Activated naive CD8-positive, alpha-beta T cell treated with anti-CD3 and anti-CD28 coated beads, Interleukin-2, amount 50 U/mL, for 24 hours (primary cell): ENCODE measurements around the gene TLX2.
"Not testable (repeated sequence)": the region's sequence is repeated elsewhere in the genome, so short reads cannot be mapped to it uniquely, and the experiment has no call there.

Source experiments
- ATAC-seq: fragments of 150-1000 bp; cut with Tn5 transposase; one replicate; pipeline ENCODE4 v1.10.0; 2021
- DNase-seq: peaks from one replicate; pipeline ENCODE4 v3.0.0; 2021
- H3K27ac Mint-ChIP-seq: one replicate; pipeline ENCODE4 v1.8.0; 2021; ENCODE audit warnings: mild to moderate bottlenecking, mixed read lengths
- H3K27me3 Mint-ChIP-seq: one replicate; pipeline ENCODE4 v1.8.0; 2021; ENCODE audit warnings: mixed read lengths
- H3K36me3 Mint-ChIP-seq: one replicate; pipeline ENCODE4 v1.8.0; 2021; ENCODE audit warnings: low read depth, mixed read lengths
- H3K4me1 Mint-ChIP-seq: one replicate; pipeline ENCODE4 v1.8.0; 2021; ENCODE audit warnings: mixed read lengths
- H3K4me3 Mint-ChIP-seq: one replicate; pipeline ENCODE4 v1.8.0; 2021; ENCODE audit warnings: mild to moderate bottlenecking, moderate library complexity, mixed read lengths
- H3K9me3 Mint-ChIP-seq: one replicate; pipeline ENCODE4 v1.8.0; 2021; ENCODE audit warnings: mixed read lengths

TLX2 gene

DNA sequence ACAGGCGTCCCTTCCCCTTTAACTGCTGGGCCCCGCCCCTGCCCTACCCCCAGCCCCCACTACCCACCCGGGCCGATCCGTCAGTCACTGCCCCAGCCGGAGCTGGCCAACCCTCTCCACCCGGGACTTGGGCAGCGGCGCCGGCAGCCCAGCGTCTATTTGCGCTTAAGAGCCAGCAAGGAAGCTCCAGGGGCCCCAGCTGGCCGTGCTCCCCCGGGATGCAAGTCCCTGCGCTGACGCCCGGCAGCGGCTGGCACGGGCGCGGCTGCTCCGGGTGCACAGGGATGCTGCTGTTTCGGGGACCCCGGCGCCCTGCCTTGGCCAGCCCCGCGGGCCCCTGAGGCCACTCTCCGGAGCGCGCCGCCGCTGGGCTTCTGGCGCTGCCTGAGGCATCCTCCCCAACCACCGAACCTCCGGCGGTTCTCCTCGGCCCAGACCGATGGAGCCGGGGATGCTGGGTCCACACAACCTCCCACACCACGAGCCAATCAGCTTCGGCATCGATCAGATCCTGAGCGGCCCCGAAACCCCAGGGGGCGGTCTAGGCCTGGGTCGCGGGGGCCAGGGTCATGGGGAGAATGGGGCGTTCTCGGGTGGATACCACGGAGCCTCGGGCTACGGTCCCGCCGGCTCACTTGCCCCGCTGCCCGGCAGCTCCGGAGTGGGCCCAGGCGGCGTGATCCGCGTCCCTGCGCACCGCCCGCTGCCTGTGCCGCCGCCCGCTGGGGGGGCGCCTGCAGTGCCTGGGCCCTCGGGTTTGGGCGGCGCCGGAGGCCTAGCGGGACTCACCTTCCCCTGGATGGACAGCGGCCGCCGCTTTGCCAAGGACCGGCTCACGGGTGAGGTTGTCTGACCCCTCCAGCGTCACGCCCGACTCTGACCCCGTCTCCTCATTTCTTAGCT is at the start of gene TLX2:
Gene TLX2, plus strand, starts transcription at position 83 of the 903 bp plus-strand sequence. Its CDS starts 357 bp downstream, at position 440.
- Mint-ChIP-seq H3K4me3 (peak within 1 kb of the TSS; percentile 59), H3K4me1 (peaks cover 24% of the 10 kb centered on the region), H3K27ac (no peak within 1 kb of the TSS), H3K27me3 (peaks cover 79% of the 10 kb centered on the region), H3K36me3 (peaks cover 8% of the 10 kb centered on the region), H3K9me3 (no peaks in the 10 kb centered on the region)
- no peak for DNase-seq
- peak; percentile 13 for ATAC-seq

DNA sequence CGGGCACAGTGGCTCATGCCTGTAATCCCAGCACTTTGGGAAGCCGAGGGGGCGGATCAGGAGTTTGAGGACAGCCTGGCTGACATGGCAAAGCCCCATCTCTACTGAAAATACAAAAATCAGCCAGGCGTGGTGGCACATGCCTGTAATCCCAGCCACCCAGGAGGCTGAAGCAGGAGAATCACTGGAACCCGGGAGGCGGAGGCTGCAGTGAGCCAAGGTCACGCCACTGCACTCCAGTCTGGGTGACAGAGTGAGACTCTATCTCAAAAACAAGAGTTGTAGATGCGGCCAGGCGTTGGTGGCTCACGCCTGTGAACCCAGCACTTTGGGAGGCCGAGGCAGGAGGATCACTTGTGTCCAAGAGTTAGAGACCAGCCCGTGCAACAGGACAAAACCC is 43.5 kb upstream of the TLX2 start:
- Mint-ChIP-seq H3K36me3 (peaks cover 11% of the 10 kb centered on the region), H3K27ac (peak overlapping the region; percentile 68), H3K4me1 (peaks cover 31% of the 10 kb centered on the region), H3K4me3 (peak overlapping the region; percentile 61)
- not testable (repeated sequence) for DNase-seq, H3K9me3 Mint-ChIP-seq, ATAC-seq, H3K27me3 Mint-ChIP-seq

GRCh38 chr2:74471332-74472065 is 42.8 kb upstream of the TLX2 start:
- Mint-ChIP-seq H3K4me1 (peaks cover 27% of the 10 kb centered on the region), H3K36me3 (peaks cover 11% of the 10 kb centered on the region), H3K4me3 (peak overlapping the region; percentile 98), H3K9me3 (no peaks in the 10 kb centered on the region), H3K27me3 (no peaks in the 10 kb centered on the region), H3K27ac (peak overlapping the region; percentile 97)
- ATAC-seq = no peak
- no peak for DNase-seq

DNA sequence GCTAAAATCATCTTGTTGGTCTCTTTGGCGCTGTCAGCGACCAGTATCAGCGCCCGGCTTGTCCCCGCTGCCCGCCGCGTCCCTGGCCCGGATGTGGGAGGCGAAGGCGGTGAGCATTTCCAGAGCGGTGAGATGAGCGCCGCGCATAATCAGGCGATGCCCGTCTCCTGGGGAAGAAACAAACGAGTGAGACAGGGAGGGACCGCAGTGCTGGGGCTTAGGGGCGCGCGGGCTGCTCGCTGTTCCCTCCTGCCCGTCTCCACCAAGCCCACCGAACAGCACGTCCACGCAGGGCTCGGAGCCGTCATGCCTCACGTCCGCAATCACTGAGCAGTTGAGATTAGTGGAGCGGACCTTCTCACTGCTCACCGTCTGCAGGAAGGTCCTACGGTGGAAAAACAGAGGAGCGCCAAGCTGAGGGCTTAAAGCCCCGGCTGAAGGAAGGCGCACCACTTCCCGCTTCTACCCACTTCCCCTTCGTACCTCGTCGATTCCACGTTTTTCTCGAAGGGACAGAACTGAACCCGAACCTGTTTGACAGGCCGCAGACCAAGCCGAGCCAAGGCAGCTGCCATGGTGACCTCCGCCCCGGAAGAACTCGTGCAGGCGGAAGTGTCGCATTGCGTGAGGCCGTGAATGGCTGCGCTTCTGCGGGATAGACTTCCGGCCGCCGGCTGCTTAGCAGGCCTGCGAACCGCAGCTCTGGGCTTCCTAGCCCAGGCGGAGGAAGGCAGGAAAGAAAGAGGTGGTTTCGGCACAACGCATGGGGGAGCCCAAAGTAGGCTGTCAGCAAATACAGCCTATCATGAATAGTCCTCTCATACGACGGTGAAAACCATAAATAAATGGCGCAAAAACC is 41.9 kb upstream of the TLX2 start, which contains the start of gene MRPL53:
Gene MRPL53, minus strand, starts transcription at position 595 of the 859 bp plus-strand sequence. Its CDS starts 20 bp downstream, at position 575.
- Mint-ChIP-seq H3K27ac (peak within 1 kb of the TSS; percentile 97), H3K9me3 (no peaks in the 10 kb centered on the region), H3K4me3 (peak within 1 kb of the TSS; percentile 98), H3K4me1 (peaks cover 27% of the 10 kb centered on the region), H3K27me3 (no peaks in the 10 kb centered on the region), H3K36me3 (peaks cover 12% of the 10 kb centered on the region)
- DNase-seq (peak; percentile 96), ATAC-seq (peak; percentile 95)

GRCh38 chr2:74472945-74473258 is 41.3 kb upstream of the TLX2 start:
- no peak for ATAC-seq
- peak overlapping the region; percentile 98 for H3K4me3 Mint-ChIP-seq

GRCh38 chr2:74474481-74474880 is 39.8 kb upstream of the TLX2 start:
- Mint-ChIP-seq H3K36me3 (peaks cover 18% of the 10 kb centered on the region), H3K27ac (no peak overlapping the region), H3K4me3 (no peak overlapping the region), H3K9me3 (no peaks in the 10 kb centered on the region), H3K27me3 (no peaks in the 10 kb centered on the region), H3K4me1 (peaks cover 29% of the 10 kb centered on the region)
- ATAC-seq (no peak), DNase-seq (no peak)

More at GRCh38 chr2:74472945-74473258, 41.3 kb upstream of the TLX2 start:
- Mint-ChIP-seq H3K27ac (peak overlapping the region; percentile 97), H3K4me1 (peaks cover 27% of the 10 kb centered on the region), H3K36me3 (peaks cover 15% of the 10 kb centered on the region), H3K9me3 (no peaks in the 10 kb centered on the region), H3K27me3 (no peaks in the 10 kb centered on the region)
- DNase-seq = no peak

DNA sequence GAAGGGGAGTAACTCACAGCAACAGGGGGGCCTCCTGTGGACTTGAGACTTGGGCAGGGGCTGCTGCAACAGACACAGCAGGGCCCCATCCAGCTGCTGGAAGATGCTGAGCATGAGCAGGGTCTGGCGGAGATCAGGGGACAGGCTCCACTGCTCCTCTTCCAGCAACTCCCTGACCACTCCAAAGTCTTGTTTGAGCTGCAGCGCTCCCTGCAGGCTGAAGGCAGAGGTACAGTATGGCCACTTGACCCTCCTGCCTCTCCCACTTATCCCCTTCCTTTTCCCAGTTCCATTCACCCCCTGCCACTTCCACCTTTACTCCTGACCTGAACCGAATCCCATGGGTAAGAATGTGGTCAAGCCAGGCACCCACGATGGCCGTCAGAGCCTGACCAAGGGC is 39.4 kb upstream of the TLX2 start:
- Mint-ChIP-seq H3K9me3 (no peaks in the 10 kb centered on the region), H3K27me3 (no peaks in the 10 kb centered on the region), H3K4me3 (no peak overlapping the region), H3K4me1 (peaks cover 33% of the 10 kb centered on the region), H3K36me3 (peaks cover 21% of the 10 kb centered on the region), H3K27ac (no peak overlapping the region)
- DNase-seq (no peak), ATAC-seq (no peak)

- peaks cover 26% of the 10 kb centered on the region for H3K36me3 Mint-ChIP-seq
- no peak overlapping the region for H3K27ac Mint-ChIP-seq
These were observed 32.8 kb upstream of the TLX2 start for GRCh38 chr2:74481431-74481830.

DNA sequence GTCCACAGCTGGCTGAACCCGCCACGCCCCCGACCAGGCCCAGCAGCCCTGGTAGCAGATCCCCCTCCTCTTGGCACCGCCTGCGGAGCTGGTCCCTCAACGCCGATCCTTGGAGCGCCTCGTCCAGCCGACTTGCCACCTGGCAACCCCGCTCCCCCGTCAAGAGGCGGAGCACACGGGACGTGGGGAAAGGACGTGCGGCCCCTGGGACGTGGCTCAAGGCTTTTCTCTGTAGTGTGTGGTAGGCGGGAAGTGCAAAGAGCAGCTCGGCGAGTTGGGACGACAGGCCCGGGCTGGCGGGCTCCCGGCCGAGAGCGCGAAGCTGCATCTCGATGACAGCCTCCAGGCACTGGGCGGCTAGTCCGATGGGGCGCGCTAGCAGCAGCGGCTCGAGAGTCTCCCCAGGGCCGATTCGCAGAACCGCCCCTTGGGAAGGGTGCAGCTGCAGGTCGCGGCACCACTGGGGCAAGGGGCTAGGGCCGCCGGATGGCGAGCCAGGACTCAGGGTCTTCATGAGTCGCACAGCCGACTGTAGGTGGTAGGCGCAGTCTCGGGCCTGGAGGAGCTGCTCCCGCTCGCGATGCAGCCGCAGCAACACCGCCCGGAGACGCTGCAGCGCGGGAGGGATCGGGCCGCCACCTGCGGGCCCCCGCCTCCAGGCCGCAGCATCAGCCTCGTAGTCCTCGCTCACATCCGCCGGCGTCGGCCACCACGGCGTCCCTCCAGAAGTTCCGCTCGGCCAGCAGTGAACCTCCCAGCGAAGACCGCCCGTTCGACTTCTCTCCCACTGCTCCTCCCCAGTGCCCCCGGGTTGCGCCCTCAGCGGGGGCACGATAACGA is 32.1 kb upstream of the TLX2 start:
- Mint-ChIP-seq H3K36me3 (peaks cover 26% of the 10 kb centered on the region), H3K27ac (peak overlapping the region; percentile 96), H3K4me3 (peak overlapping the region; percentile 95), H3K9me3 (no peaks in the 10 kb centered on the region), H3K27me3 (no peaks in the 10 kb centered on the region), H3K4me1 (peaks cover 31% of the 10 kb centered on the region)
- peak; percentile 64 for DNase-seq
- peak; percentile 42 for ATAC-seq

More at GRCh38 chr2:74481431-74481830, 32.8 kb upstream of the TLX2 start:
- DNase-seq (no peak), ATAC-seq (no peak)
- no peaks in the 10 kb centered on the region for H3K27me3 Mint-ChIP-seq
- H3K4me3 Mint-ChIP-seq = peak overlapping the region; percentile 95
- H3K4me1 Mint-ChIP-seq = peaks cover 31% of the 10 kb centered on the region
- H3K9me3 Mint-ChIP-seq = no peaks in the 10 kb centered on the region

DNA sequence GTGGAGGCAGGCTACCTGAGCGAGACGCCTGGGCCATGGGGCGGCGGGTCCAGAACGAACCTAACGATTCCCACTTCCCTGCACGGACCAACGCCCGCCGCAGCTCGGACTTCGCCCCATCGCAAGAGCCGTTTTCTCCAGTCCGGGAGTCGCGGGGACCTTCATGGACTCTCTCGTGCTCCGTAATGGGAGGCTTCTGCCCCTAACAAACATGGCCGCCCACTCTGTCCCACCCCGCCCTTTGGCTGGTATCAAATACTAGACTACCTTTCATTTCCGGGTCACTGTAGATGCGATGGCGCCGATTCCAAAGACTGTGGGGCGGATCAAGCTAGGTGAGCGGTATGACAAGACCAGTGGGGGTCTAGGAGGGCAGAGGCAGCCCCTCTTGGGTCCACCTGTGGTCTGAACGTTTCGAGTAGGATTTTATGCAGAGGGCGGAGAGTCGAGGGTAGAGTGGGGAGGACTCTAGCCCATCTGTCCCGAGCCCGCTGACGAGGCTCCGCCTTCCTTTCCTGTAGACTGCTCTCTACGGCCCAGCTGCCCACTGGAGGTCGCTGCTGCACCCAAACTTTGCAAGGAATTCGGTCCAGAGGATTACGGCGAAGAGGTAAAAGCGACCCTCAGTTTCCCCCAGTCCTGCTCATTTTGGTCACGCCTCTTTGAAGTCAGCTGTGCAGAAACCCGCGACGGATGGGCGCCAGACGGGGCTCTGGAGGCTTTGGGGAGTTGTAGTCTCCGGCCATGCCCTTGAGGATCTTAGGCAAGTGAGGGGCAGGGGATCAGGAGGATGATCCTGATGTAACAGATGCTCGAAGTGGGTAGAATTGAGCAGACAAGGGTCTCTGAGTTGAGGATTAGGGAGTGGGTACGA is 31.2 kb upstream of the TLX2 start, which contains the start of the genes CCDC142 and TTC31:
Gene CCDC142, minus strand, starts transcription at position 198 of the 874 bp plus-strand sequence. Its CDS starts 161 bp downstream, at position 37.
Gene TTC31, plus strand, starts transcription at position 281 of the 874 bp plus-strand sequence. Its CDS starts 15 bp downstream, at position 296.
- Mint-ChIP-seq H3K27ac (peak within 1 kb of the TSS; percentile 96), H3K27me3 (no peaks in the 10 kb centered on the region), H3K4me1 (peaks cover 31% of the 10 kb centered on the region), H3K9me3 (no peaks in the 10 kb centered on the region), H3K4me3 (peak within 1 kb of the TSS; percentile 95), H3K36me3 (peaks cover 22% of the 10 kb centered on the region)
- DNase-seq (peak; percentile 94), ATAC-seq (peak; percentile 94)

DNA sequence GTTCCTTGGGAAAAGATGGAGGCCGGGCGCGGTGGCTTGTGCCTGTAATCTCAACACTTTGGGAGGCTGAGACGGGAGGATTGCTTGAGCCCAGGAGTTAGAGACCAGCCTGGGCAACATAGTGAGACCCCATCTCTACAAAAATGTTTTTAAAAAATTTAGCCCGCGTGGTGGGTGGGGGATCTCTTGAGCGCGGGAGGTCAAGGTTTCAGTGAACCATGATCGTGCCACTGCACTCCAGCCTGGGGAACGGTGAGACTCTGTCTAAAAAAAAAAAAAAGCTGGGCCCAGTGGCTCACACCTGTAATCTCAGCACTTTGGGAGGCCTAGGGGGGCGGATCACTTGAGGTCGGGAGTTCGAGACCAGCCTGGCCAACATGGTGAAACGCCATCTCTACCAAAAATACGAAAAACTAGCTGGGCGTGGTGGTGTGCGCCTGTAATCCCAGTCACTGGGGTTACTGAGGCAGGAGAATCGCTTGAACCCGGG is 30.5 kb upstream of the TLX2 start:
- not testable (repeated sequence) for H3K27me3 Mint-ChIP-seq, DNase-seq, ATAC-seq, H3K9me3 Mint-ChIP-seq
- peak overlapping the region; percentile 96 for H3K27ac Mint-ChIP-seq
- H3K36me3 Mint-ChIP-seq = peaks cover 24% of the 10 kb centered on the region
- H3K4me3 Mint-ChIP-seq = peak overlapping the region; percentile 95
- H3K4me1 Mint-ChIP-seq = peaks cover 31% of the 10 kb centered on the region

DNA sequence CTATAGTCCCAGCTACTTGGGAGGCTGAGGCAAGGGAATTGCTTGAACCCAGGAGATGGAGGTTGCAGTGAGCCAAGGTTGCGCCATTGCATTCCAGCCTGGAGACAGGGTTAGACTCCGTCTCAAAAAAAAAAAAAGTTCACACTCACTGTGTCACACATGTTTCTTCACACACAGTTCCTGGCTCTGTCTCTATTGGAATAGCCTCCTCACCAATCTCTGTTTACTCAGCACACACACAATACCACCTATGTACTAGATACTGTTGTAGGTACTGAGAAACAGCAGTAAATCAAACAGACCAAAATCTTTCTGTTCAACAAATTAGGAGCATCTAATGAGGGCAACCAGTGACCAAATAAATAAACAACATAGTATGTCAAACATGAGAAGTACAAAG is 28.1 kb upstream of the TLX2 start:
- Mint-ChIP-seq H3K4me1 (peaks cover 12% of the 10 kb centered on the region), H3K9me3 (no peaks in the 10 kb centered on the region), H3K27ac (no peak overlapping the region), H3K4me3 (no peak overlapping the region), H3K36me3 (peaks cover 16% of the 10 kb centered on the region), H3K27me3 (no peaks in the 10 kb centered on the region)
- ATAC-seq (no peak), DNase-seq (no peak)
